ACC112 (cell line): Measurements from ENCODE around the gene SPECC1L.

ENCODE experiments used
- H2AFZ ChIP-seq: fragments of 200-600 bp; sonication (generic); one replicate; pipeline ENCODE4 v1.6.0; 2017; ENCODE audit warnings: antibody characterized with exemption, low read length; ENCODE audit not compliant: unreplicated experiment
- H3K27ac ChIP-seq: fragments of 200-600 bp; sonication (generic); 2 replicates; pipeline ENCODE4 v1.5.1; 2014; ENCODE audit warnings: low read depth, mild to moderate bottlenecking, antibody characterized with exemption, low read length, moderate library complexity
- H3K27me3 ChIP-seq: fragments of 200-600 bp; sonication (generic); 2 replicates; pipeline ENCODE4 v1.6.1; 2014; ENCODE audit warnings: mild to moderate bottlenecking, antibody characterized with exemption, low read length, moderate library complexity, mixed read lengths; ENCODE audit not compliant: insufficient read depth
- H3K36me3 ChIP-seq: fragments of 200-600 bp; sonication (generic); 2 replicates; pipeline ENCODE4 v1.6.1; 2016; ENCODE audit warnings: mild to moderate bottlenecking, antibody characterized with exemption, low read length, moderate library complexity, mixed read lengths; ENCODE audit not compliant: insufficient read depth
- H3K4me1 ChIP-seq: fragments of 200-600 bp; sonication (generic); one replicate; pipeline ENCODE4 v1.6.1; 2016; ENCODE audit warnings: low read length, mixed read lengths; ENCODE audit not compliant: insufficient read depth, unreplicated experiment, control insufficient read depth
- H3K4me3 ChIP-seq: fragments of 200-600 bp; sonication (generic); 2 replicates; pipeline ENCODE4 v1.5.1; 2014; ENCODE audit warnings: mild to moderate bottlenecking, low read depth, low read length
- H3K79me2 ChIP-seq: fragments of 200-600 bp; sonication (generic); one replicate; pipeline ENCODE4 v1.6.0; 2016; ENCODE audit warnings: low read length; ENCODE audit not compliant: control insufficient read depth, unreplicated experiment, insufficient read depth

The SPECC1L gene

DNA sequence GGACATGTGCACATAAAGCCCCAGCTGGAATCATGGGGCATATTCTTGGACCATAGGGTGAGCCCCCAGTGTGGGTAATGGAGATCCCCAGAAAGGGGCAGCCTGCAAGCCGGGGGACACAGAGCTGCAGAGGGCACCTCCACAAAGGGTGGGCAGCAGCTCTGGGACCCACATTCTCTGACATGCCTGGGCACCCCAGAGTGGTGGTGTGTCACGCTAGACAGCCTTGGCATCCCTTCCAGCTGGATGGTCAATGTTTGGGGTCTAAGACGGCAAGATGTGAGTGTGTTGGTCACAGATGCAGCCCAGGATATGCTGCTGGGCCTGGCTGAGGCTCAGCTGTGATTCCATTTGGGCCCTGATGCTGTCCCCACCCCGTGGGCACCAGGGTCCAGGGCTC is 166.5 kb downstream of the SPECC1L start:
- no peak overlapping the region for H2AFZ ChIP-seq

GRCh38 chr22:24437741-24438328 is 167.2 kb downstream of the SPECC1L start:
- Histone ChIP-seq H3K4me3 (no peak overlapping the region), H3K79me2 (no peaks in the 10 kb centered on the region), H3K4me1 (peaks cover 18% of the 10 kb centered on the region)

More for the DNA sequence above, 166.5 kb downstream of the SPECC1L start:
- peaks cover 21% of the 10 kb centered on the region for H3K4me1 ChIP-seq
- H3K4me3 ChIP-seq = no peak overlapping the region
- H3K27ac ChIP-seq = no peak overlapping the region
- H3K27me3 ChIP-seq = no peaks in the 10 kb centered on the region
- no peaks in the 10 kb centered on the region for H3K36me3 ChIP-seq
- H3K79me2 ChIP-seq = no peaks in the 10 kb centered on the region

DNA sequence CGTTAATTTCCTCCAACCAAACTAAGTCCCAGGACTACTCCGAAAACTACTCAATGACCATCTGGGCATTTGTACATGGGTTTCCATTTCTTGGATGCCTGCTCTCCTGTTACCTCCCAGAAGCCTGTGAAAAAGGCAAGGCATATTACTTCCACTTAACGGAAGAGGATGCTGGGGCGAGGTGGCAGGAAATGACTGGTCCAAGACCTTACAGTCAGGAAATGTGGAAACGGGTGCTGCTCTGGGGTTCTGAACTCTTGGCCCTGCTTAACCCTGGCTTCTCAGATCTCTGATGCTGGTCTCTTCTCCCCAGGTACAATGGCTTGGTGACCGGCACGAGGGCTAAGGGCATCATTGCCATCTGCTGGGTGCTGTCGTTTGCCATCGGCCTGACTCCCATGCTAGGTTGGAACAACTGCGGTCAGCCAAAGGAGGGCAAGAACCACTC is 169.7 kb downstream of the SPECC1L start:
- H2AFZ ChIP-seq = no peak overlapping the region
- no peaks in the 10 kb centered on the region for H3K79me2 ChIP-seq
- no peak overlapping the region for H3K4me3 ChIP-seq
- no peaks in the 10 kb centered on the region for H3K27me3 ChIP-seq
- peaks cover 8% of the 10 kb centered on the region for H3K4me1 ChIP-seq
- H3K36me3 ChIP-seq = no peaks in the 10 kb centered on the region
- no peak overlapping the region for H3K27ac ChIP-seq

More at GRCh38 chr22:24437741-24438328, 167.2 kb downstream of the SPECC1L start:
- Histone ChIP-seq H3K27me3 (no peaks in the 10 kb centered on the region), H2AFZ (no peak overlapping the region), H3K27ac (no peak overlapping the region), H3K36me3 (no peaks in the 10 kb centered on the region)

- no peaks in the 10 kb centered on the region for H3K36me3 ChIP-seq
- no peak overlapping the region for H3K27ac ChIP-seq
- no peaks in the 10 kb centered on the region for H3K79me2 ChIP-seq
- H3K27me3 ChIP-seq = no peaks in the 10 kb centered on the region
- H2AFZ ChIP-seq = no peak overlapping the region
- H3K4me1 ChIP-seq = peaks cover 4% of the 10 kb centered on the region
- H3K4me3 ChIP-seq = no peak overlapping the region
Measured at GRCh38 chr22:24440718-24441405, 170.2 kb downstream of the SPECC1L start.

DNA sequence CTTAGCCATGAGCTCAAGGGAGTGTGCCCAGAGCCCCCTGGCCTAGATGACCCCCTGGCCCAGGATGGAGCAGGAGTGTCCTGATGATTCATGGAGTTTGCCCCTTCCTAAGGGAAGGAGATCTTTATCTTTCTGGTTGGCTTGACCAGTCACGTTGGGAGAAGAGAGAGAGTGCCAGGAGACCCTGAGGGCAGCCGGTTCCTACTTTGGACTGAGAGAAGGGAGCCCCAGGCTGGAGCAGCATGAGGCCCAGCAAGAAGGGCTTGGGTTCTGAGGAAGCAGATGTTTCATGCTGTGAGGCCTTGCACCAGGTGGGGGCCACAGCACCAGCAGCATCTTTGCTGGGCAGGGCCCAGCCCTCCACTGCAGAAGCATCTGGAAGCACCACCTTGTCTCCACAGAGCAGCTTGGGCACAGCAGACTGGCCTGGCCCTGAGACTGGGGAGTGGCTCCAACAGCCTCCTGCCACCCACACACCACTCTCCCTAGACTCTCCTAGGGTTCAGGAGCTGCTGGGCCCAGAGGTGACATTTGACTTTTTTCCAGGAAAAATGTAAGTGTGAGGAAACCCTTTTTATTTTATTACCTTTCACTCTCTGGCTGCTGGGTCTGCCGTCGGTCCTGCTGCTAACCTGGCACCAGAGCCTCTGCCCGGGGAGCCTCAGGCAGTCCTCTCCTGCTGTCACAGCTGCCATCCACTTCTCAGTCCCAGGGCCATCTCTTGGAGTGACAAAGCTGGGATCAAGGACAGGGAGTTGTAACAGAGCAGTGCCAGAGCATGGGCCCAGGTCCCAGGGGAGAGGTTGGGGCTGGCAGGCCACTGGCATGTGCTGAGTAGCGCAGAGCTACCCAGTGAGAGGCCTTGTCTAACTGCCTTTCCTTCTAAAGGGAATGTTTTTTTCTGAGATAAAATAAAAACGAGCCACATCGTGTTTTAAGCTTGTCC is 171.0 kb downstream of the SPECC1L start:
- H3K4me1 ChIP-seq = peaks cover 4% of the 10 kb centered on the region
- no peaks in the 10 kb centered on the region for H3K36me3 ChIP-seq
- H2AFZ ChIP-seq = no peak overlapping the region
- H3K27me3 ChIP-seq = no peaks in the 10 kb centered on the region
- no peak overlapping the region for H3K4me3 ChIP-seq
- no peaks in the 10 kb centered on the region for H3K79me2 ChIP-seq
- H3K27ac ChIP-seq = no peak overlapping the region

GRCh38 chr22:24442352-24442744 is 171.7 kb downstream of the SPECC1L start:
- H3K27ac ChIP-seq = no peak overlapping the region
- H3K27me3 ChIP-seq = no peaks in the 10 kb centered on the region
- H3K79me2 ChIP-seq = no peaks in the 10 kb centered on the region
- peaks cover 4% of the 10 kb centered on the region for H3K4me1 ChIP-seq
- H3K36me3 ChIP-seq = no peaks in the 10 kb centered on the region
- no peak overlapping the region for H3K4me3 ChIP-seq
- H2AFZ ChIP-seq = no peak overlapping the region

DNA sequence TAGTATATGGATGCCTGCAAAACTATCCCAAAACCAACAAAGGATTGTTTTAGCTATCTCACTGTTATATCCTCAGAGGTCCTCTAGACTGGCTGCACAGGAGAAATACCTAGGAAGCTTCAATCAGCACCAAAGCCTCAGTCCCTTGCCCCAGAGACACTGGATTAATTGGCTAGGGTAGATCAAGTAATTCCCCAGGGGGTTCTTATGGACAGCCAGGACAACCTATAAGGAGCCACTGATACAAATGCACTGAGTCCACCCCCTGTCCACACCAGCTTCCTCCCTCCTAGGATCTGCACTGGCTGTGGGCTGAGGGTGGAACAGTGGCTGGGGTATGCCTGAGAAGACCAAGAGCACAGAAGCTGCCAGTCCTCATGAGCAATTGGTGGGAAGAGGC is 173.0 kb downstream of the SPECC1L start:
- Histone ChIP-seq H3K27me3 (no peaks in the 10 kb centered on the region), H3K4me1 (peaks cover 4% of the 10 kb centered on the region), H3K4me3 (no peak overlapping the region), H3K79me2 (no peaks in the 10 kb centered on the region), H3K27ac (no peak overlapping the region), H3K36me3 (no peaks in the 10 kb centered on the region), H2AFZ (no peak overlapping the region)

DNA sequence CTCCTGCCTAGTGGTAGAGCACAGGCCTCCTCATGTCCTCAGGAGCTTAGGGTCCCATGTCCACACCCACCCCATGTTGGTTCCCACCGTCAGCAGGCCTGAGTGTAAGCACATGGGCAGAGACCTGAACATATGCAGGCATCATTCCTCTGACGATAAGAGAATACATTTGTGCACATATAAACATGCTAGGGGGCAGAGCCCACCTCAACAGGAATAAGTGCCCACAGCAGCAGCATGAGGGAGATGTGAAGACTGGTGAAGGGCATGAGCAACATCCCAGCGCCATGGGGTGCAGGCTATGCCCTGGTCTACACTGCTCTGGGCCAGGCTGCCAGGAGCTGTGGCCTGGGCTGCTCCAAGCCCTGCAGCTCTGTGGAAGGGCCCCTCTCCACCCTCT is 173.6 kb downstream of the SPECC1L start:
- no peaks in the 10 kb centered on the region for H3K36me3 ChIP-seq
- H2AFZ ChIP-seq = no peak overlapping the region
- H3K27me3 ChIP-seq = no peaks in the 10 kb centered on the region
- H3K4me1 ChIP-seq = peaks cover 4% of the 10 kb centered on the region
- H3K27ac ChIP-seq = no peak overlapping the region
- no peaks in the 10 kb centered on the region for H3K79me2 ChIP-seq
- no peak overlapping the region for H3K4me3 ChIP-seq

GRCh38 chr22:24444729-24445466 is 174.3 kb downstream of the SPECC1L start:
- Histone ChIP-seq H3K79me2 (no peaks in the 10 kb centered on the region), H3K27me3 (no peaks in the 10 kb centered on the region), H2AFZ (no peak overlapping the region), H3K27ac (no peak overlapping the region), H3K4me3 (no peak overlapping the region), H3K36me3 (no peaks in the 10 kb centered on the region), H3K4me1 (peaks cover 4% of the 10 kb centered on the region)
